Measurements from ENCODE around the gene NEDD9.

GRCh38 chr6:11142296-11143027 is 90.0 kb downstream of the NEDD9 start:
- no peak for TF ChIP-seq POLR2A (IDR thresholded peaks at IDR 0.05)
- no peak for TF ChIP-seq CTCF (IDR thresholded peaks at IDR 0.05 in 4 of 5, conservative IDR thresholded peaks at IDR 0.05 in 1 of 5)

Data from gastrocnemius medialis (tissue), 4 donors.